Naive B cell (primary cell): ENCODE results near the gene DCUN1D2. TPM values are rescaled to one million over a fixed set of nuclear protein-coding genes. Genes with fewer than 3 reads are reported as not detected.

Experiments
- ATAC-seq, 2 donors: fragments of 150-1000 bp; cut with Tn5 transposase; 2 replicates each; pipeline ENCODE4 v1.10.0; 2021; ENCODE audit warnings: low read depth in 2 of 2, mild to moderate bottlenecking in 2 of 2, moderate library complexity in 2 of 2
- DNase-seq: peaks from one replicate; pipeline ENCODE4 v3.0.0; 2022
- H3K27ac Mint-ChIP-seq, 6 donors: one replicate each; pipeline ENCODE4 v1.8.0; 2020 to 2022; ENCODE audit warnings: mild to moderate bottlenecking in 6 of 6, mixed read lengths in 6 of 6, moderate library complexity in 5 of 6, inconsistent platforms in 2 of 6
- H3K27me3 Mint-ChIP-seq, 3 donors: one replicate each; pipeline ENCODE4 v1.8.0; 2021 to 2022; ENCODE audit warnings: mixed read lengths in 3 of 3, mild to moderate bottlenecking in 1 of 3
- H3K36me3 Mint-ChIP-seq, 2 donors: one replicate each; pipeline ENCODE4 v1.8.0; 2020 to 2022; ENCODE audit warnings: mixed read lengths in 2 of 2, inconsistent platforms in 1 of 2, mild to moderate bottlenecking in 1 of 2
- H3K4me1 Mint-ChIP-seq, 3 donors: one replicate each; pipeline ENCODE4 v1.8.0; 2020 to 2022; ENCODE audit warnings: mixed read lengths in 3 of 3, inconsistent platforms in 1 of 3, mild to moderate bottlenecking in 1 of 3, moderate library complexity in 1 of 3
- H3K4me3 Mint-ChIP-seq, 8 donors: one replicate each; pipeline ENCODE4 v1.8.0; 2020 to 2022; ENCODE audit warnings: mild to moderate bottlenecking in 8 of 8, mixed read lengths in 8 of 8, moderate library complexity in 8 of 8, inconsistent platforms in 2 of 8
- H3K9me3 Mint-ChIP-seq, 7 donors: one replicate each; pipeline ENCODE4 v1.8.0; 2020 to 2022; ENCODE audit warnings: mixed read lengths in 7 of 7, mild to moderate bottlenecking in 5 of 7, inconsistent platforms in 2 of 7, moderate library complexity in 1 of 7
- polyA plus RNA-seq, 6 donors: library from polyadenylated mRNA; unstranded; fragments of 300-500 nt; fragmentation: Illumina TruSeq; gene quantifications; one replicate each; pipeline ENCODE4 v1.2.3, GENCODE V29; 2021; ENCODE audit warnings: low read depth in 6 of 6

The DCUN1D2 gene
- polyA plus RNA-seq, 6 donors from 2014 or later, result 4.9 to 22.3 (median 7.1) TPM

DNA sequence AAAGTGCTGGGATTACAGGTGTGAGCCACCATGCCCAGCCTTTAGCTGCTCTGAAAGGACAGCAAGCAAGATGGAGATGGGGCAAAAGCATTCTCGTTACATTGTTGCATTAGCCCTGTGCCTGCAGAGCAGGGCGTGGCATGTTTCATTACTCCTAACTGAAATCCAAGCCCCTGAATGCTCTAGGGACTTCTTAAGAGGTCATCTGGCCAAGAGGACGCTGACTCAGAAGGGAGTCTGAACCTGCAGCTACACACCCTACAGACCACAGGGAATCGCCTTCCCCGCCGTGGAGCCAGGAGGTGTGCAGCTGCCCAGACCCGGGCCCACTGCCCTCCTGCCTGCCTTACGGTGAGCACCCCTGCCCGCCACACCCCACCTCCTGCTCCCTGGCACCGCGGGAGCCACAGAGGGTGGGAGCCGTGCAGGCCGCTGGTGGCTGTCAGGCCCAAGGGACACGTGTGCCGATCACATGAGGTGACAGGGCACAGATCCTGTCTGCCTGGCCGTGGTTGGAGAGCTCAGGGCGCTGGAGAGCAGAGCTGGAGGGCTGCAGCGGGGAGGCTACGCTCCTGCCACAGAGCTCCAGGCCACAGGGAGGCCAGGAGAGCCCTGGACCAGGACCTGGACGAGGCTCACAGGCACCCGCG is 64.4 kb downstream of the DCUN1D2 start:
- Mint-ChIP-seq H3K27me3 (no peaks in the 10 kb centered on the region), H3K36me3 (no peaks in the 10 kb centered on the region)

DNA sequence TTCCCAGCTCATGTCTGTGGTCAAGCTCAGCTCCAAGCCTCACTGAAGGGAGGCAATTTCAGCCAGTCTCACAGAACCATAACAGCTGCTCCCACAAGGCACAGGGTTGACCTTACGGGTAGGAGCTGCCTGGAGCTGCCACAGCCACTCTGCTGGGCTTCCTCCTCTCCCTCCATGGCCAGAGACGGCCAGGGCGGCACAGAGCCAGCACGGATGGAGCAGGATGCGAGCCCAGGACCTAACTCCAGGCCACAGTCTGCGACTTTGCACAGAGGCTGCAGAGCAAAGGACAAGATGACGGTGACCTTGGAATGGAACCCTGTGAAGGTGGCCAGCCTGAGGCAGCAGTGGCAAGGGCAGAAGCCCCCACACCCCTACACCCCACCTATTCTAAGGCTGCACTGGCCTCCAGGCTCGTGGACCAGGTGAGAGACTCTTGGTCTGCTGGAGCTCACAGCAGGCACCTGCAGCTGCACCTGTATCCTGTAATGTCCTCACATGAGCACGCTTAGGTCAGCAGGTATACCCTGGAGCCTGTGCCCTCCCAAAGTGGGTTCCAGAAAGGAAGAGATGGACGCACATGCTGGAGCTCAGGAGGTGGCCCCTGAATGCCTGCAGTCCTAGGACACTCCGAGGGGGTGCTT is 66.9 kb downstream of the DCUN1D2 start:
- no peaks in the 10 kb centered on the region for H3K4me1 Mint-ChIP-seq
- no peak overlapping the region for H3K4me3 Mint-ChIP-seq
- H3K9me3 Mint-ChIP-seq, result no peaks in the 10 kb centered on the region
- H3K27me3 Mint-ChIP-seq, result peaks cover 0 to 9% (median 6%) of the 10 kb centered on the region in 3 donors
- H3K27ac Mint-ChIP-seq, result no peak overlapping the region
- no peaks in the 10 kb centered on the region for H3K36me3 Mint-ChIP-seq
- no peak for DNase-seq
- ATAC-seq, result no peak

More for the DNA sequence above, 64.4 kb downstream of the DCUN1D2 start:
- no peak overlapping the region for H3K27ac Mint-ChIP-seq
- DNase-seq, result no peak
- no peak for ATAC-seq
- H3K4me1 Mint-ChIP-seq, result peaks cover 0 to 3% (median 0%) of the 10 kb centered on the region in 3 donors
- no peaks in the 10 kb centered on the region for H3K9me3 Mint-ChIP-seq
- no peak overlapping the region for H3K4me3 Mint-ChIP-seq

DNA sequence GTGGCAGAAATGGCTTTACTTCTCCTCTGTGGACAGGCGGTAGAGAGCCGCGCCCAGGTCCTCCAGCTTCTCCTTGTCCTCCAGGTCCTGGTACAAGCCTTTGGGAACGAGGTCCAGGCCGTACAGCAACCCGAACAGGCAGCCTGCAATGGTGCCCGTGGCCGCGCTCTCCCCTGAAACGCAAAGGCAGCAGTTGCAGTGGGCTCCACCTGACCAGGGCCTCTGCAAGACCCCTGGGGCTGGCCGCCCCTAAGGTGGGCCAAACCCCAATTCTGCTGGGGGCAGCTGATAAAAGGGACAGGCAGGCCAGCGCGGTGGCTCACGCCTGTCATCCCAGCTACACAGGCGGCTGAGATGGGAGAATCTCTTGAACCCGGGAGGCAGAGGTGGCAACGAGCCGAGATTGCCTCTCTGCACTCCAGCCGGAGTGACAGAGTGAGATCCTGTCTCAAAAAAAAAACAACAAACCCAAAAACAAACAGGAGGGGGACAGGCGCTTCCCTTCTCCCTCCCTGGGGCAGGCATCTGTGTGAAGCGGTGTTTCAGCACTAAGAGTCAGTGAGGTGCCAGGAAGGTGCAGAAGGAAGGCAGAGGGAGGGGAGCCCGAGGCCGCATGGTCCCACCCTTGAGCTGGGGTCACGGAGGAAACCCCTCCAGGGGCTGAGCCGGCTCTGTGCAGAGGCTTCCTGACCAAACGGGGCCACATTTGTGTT is 67.5 kb downstream of the DCUN1D2 start:
- H3K27me3 Mint-ChIP-seq, result peaks cover 0 to 9% (median 6%) of the 10 kb centered on the region in 3 donors
- DNase-seq (no peak), ATAC-seq (no peak)
- no peaks in the 10 kb centered on the region for H3K9me3 Mint-ChIP-seq
- H3K36me3 Mint-ChIP-seq, result no peaks in the 10 kb centered on the region
- H3K27ac Mint-ChIP-seq, result no peak overlapping the region
- H3K4me1 Mint-ChIP-seq, result peaks cover 0 to 3% (median 0%) of the 10 kb centered on the region in 3 donors
- no peak overlapping the region for H3K4me3 Mint-ChIP-seq

DNA sequence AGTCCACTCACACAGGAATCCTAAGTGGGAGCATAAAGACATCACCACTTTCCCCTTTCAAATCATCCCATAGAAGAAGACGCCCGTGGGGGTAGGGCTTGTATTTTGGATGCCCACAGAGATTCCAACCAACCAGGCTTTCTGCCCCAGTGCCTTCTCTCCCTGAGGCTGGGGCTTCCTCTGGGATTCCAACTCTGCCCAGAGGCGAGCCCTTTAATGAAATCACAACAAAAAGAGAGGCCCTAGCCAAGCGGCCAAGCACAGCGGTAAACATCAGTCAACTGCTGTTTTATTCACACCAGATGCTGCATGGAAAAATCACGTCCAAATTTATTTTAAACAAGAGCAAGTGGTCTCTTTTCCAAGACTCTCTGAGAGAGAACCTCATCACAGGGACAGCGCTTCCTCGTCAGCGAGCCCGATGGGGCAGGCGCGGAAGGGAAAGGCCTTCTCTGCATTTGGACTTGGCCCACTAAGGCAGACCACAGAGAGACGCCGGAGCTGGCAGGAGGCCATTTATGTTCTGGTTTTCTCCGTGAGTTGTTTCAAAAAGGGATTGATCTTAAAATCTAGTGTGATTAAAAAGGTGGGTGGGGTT is 68.7 kb downstream of the DCUN1D2 start:
- H3K27ac Mint-ChIP-seq, result peak overlapping the region in 1 of 6 donors; percentile 59
- ATAC-seq, result no peak
- H3K27me3 Mint-ChIP-seq, result peaks cover 0 to 12% (median 6%) of the 10 kb centered on the region in 3 donors
- H3K4me1 Mint-ChIP-seq, result peaks cover 2 to 6% (median 3%) of the 10 kb centered on the region in 3 donors
- no peaks in the 10 kb centered on the region for H3K9me3 Mint-ChIP-seq
- no peaks in the 10 kb centered on the region for H3K36me3 Mint-ChIP-seq
- H3K4me3 Mint-ChIP-seq, result no peak overlapping the region
- no peak for DNase-seq

DNA sequence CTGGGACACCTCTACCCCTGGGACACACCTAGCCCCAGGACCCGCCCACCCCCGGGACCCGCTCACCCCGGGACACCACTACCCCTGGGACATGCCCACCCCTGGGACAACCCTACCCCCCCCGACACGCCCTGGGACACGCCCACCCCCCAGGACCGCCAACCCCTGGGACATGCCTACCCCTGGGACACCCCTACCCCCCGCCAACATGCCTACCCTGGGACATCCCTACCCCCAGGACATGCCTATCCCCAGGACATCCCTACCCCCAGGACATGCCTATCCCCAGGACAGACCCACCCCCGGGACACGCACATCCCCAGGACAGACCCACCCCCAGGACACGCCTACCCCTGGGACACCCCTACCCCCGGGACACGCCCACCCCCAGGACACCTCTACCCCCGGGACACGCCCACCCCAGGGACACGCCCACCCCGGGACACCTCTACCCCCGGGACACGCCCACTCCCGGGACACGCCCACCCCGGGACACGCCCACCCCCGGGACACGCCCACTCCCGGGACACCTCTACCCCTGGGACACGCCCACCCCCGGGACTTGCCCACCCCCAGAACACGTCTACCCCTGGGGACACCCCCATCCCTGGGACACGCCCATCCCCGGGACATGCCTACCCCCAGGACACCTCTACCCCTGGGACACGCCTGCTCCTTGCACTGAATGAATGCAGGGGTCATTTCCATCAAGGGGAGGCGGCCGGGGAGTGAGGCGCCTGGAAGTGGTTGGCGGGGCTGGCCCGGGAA is 69.5 kb downstream of the DCUN1D2 start:
- no peak overlapping the region for H3K4me3 Mint-ChIP-seq
- DNase-seq, result no peak
- no peaks in the 10 kb centered on the region for H3K36me3 Mint-ChIP-seq
- peaks cover 0 to 16% (median 10%) of the 10 kb centered on the region in 3 donors for H3K27me3 Mint-ChIP-seq
- no peak for ATAC-seq
- H3K4me1 Mint-ChIP-seq, result peaks cover 3 to 6% (median 5%) of the 10 kb centered on the region in 3 donors
- no peak overlapping the region for H3K27ac Mint-ChIP-seq
- H3K9me3 Mint-ChIP-seq, result no peaks in the 10 kb centered on the region

DNA sequence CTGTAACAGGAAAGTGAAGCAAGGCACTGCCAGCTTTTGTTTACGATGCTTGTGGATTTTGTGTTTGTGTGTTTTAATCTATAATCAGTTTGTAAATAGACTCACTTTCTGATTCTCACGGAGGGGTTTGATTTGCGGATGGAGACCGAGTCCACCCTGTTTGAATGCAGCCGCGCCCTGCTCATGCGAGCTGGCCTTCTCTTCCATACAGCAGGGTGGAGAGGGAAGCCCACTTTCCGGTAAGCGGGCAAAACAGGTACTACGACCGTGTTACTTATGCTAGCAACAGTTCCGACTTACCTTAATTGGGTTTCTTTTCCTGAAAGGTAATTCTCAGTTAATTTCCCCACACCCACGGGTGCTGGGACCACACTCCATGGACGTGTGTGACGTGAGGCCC is 70.3 kb downstream of the DCUN1D2 start:
- DNase-seq (no peak), ATAC-seq (no peak)
- Mint-ChIP-seq H3K9me3 (no peaks in the 10 kb centered on the region), H3K36me3 (no peaks in the 10 kb centered on the region), H3K4me3 (no peak overlapping the region), H3K27me3 (peaks cover 0 to 16% (median 10%) of the 10 kb centered on the region in 3 donors), H3K27ac (no peak overlapping the region), H3K4me1 (peaks cover 3 to 6% (median 5%) of the 10 kb centered on the region in 3 donors)

DNA sequence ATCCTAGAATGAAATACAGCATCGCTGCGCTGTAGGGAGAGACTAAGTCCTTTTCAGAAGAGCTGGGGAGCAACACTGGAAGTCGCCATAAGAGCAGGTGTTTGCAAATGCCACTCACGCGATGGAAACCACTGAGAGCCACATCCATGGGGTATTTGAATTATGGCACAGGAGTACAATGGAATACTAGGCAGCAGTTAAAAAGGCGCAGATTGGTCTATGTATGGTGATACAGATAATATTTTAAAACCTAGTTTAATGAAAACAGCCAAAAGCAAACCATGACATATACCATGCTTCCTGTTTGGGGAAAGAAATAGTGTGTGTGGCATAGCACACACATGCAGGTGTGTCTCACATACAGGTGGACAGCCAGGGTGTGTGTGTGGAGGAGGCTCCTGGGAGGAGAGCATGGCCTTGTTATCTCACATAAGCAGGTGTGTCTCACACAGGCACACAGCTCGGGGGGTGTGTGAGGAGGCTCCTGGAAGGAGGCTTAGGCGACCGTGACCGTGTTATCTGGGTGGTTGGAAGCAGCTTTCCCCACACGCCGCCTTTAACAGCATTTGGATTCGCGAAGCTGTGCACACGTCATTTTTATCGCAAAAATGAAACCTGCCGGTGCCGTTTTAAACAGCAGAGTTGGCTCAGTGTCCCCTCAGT is 70.8 kb downstream of the DCUN1D2 start:
- ATAC-seq (no peak), DNase-seq (no peak)
- H3K4me1 Mint-ChIP-seq, result peaks cover 3 to 6% (median 5%) of the 10 kb centered on the region in 3 donors
- H3K27me3 Mint-ChIP-seq, result peaks cover 0 to 16% (median 10%) of the 10 kb centered on the region in 3 donors
- H3K4me3 Mint-ChIP-seq, result no peak overlapping the region
- no peaks in the 10 kb centered on the region for H3K9me3 Mint-ChIP-seq
- H3K36me3 Mint-ChIP-seq, result no peaks in the 10 kb centered on the region
- no peak overlapping the region for H3K27ac Mint-ChIP-seq

DNA sequence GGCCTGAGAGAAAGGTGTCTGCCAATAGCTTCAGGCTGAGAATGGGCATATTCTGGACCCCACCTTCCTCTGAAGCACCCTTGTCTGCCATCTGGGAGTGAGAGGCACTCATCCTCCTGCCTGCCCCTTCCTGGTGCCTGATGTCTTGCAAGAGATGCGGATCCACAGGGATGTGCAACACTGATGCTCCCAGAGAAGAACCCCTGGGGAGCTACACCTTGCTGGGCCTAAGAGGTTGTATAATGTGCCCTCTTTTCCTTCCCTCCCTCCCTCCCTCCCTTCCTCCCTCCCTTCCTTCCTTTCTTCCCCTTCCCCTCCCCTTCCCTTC is 71.8 kb downstream of the DCUN1D2 start:
- ATAC-seq (no peak), DNase-seq (no peak)
- Mint-ChIP-seq H3K9me3 (no peaks in the 10 kb centered on the region), H3K36me3 (no peaks in the 10 kb centered on the region), H3K27ac (no peak overlapping the region), H3K4me3 (no peak overlapping the region), H3K27me3 (peaks cover 0 to 16% (median 10%) of the 10 kb centered on the region in 3 donors), H3K4me1 (peaks cover 3 to 10% (median 5%) of the 10 kb centered on the region in 3 donors)

DNA sequence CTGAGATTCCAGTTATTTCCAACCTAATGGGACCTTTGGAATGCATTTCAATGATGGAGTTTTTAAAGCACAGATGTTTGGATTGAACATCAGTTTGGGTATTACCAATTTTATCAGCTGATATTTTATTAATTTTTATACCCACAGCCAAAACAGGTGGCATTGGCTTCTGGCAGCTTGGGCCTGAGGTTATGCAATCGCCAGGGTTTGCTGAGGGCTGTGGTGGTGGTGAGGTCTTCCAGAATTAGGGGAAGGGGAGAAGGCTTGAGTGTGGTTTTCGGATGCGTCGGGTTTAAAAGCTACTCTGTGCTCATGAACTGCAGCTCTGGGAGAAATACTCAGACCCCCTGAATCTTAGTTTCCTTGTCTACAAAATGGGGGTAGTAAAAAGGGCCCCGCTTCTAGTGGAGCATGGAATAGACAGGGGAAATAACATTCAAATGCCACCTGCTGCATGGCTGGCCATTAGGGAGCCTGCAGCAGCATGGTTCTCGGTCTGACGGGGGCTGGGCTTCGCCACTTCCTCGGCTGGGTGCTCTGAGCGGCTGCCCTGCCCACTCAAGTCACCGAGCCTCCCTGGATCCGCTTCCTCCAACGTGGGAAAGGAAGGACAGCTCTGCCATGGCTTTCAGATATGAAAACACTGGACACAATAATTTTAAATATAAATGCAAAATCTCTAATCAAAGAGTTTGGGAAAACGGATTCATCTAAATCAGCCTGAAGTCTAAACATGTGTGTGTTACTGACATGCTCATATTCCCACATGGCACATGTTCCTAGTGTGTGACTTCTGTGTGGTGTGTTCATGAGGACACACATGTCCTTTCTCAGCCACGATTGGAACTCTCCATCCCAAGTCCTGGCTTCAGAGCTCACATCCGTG is 72.4 kb downstream of the DCUN1D2 start:
- no peak for ATAC-seq
- DNase-seq, result no peak
- peaks cover 7 to 11% (median 8%) of the 10 kb centered on the region in 3 donors for H3K4me1 Mint-ChIP-seq
- H3K27me3 Mint-ChIP-seq, result peaks cover 0 to 16% (median 10%) of the 10 kb centered on the region in 3 donors
- peaks cover 0 to 5% of the 10 kb centered on the region in 2 donors for H3K36me3 Mint-ChIP-seq
- H3K9me3 Mint-ChIP-seq, result peaks cover 0 to 3% (median 1%) of the 10 kb centered on the region in 7 donors
- H3K4me3 Mint-ChIP-seq, result no peak overlapping the region
- peak overlapping the region in 2 of 6 donors; percentile 21 to 26 for H3K27ac Mint-ChIP-seq

DNA sequence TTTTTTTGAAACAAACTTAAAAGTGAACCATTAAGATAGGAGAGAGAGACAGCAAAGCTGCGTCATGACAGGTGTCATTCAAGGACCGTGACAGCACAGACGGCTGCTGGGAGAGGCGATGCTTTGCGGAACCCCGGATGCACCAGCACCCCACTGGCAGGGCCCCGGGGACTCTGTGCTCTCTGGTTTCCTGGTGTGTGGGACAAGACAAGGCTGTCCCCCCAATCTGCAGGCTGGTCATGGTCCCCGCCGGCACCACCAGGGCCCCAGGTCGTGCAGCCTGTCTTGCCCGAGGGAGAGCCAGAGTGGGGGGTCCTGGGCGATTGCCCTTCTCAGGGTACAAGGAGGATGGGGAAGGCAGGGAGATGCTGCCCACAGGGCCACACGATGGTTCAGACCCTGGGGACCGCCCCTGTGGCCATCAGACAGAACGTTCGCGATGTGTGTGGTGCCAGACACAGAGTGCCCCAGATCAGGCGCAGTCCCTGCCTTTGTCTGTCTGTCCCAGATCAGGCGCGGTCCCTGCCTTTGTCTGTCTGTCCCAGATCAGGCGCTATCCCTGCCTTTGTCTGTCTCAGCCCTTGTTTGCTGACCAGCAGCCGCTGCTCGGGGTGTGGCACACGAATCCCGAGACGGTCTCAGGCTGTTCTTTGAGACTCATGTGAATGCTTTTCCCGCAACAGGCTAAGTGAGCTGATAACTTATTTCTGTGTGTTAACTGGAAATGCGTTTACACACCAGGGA is 73.3 kb downstream of the DCUN1D2 start:
- Mint-ChIP-seq H3K27me3 (peaks cover 0 to 16% (median 10%) of the 10 kb centered on the region in 3 donors), H3K4me3 (no peak overlapping the region), H3K9me3 (peaks cover 0 to 4% (median 2%) of the 10 kb centered on the region in 7 donors), H3K36me3 (peaks cover 0 to 8% of the 10 kb centered on the region in 2 donors), H3K27ac (peak overlapping the region in 1 of 6 donors; percentile 86), H3K4me1 (peaks cover 9 to 12% (median 10%) of the 10 kb centered on the region in 3 donors)
- ATAC-seq (peak; percentile 49 to 75), DNase-seq (no peak)

DNA sequence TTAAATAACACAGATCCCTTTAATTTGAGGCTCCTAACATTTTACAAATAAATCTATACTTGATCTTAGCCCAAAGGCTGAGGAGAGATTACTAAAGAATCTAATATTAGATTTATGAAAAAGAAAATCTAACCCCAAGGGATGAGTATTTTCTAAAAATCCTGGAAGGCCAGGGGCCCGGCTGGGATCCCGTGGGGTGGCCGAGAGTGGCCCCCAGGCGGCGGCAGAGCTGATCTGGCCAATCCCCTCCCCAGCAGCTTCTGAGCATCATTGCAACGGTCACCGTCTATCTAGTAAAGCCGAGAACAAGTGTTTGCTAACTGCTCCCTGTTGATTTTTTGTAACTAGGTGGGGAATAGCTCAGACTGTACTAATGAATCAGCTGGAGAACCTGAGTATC is 74.7 kb downstream of the DCUN1D2 start:
- DNase-seq, result no peak
- Mint-ChIP-seq H3K4me3 (no peak overlapping the region), H3K27ac (no peak overlapping the region), H3K36me3 (peaks cover 4 to 16% of the 10 kb centered on the region in 2 donors), H3K4me1 (peaks cover 15 to 19% (median 17%) of the 10 kb centered on the region in 3 donors), H3K9me3 (peaks cover 5 to 10% (median 8%) of the 10 kb centered on the region in 7 donors), H3K27me3 (peaks cover 0 to 16% (median 10%) of the 10 kb centered on the region in 3 donors)
- no peak for ATAC-seq
